NK-92 (cell line): ENCODE measurements around the gene FRMD6.

Experiments used
- DNase-seq: peaks from one replicate; lab custom pipeline; 2025; ENCODE audit not compliant: unreplicated experiment; lab: John Stamatoyannopoulos, UW

Gene FRMD6

DNA sequence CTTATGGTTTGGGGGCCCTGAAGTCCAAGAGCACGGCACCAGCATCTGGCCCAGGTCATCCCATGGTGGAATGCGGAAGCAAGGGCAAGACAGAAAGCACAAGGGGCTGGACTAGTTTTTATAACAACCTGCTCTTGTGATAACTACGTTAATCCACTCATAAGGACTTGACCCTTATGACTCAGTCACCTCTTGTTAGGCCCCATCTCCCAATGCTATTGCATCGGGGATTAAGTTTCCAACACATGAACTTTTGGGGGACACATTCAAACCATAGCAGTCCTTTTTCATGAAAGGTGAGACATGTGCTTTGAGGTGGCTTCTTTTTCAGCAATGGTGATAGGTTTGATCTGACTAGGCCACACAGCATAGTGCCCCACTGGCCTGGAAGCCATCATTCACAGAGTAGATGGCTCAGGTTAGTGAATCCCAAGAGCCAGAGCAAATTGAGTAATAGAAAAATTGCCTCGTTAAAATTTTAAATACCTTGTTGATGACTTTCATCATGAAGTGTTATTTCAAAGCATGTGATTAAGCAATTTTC is 12.1 kb downstream of the FRMD6 start:
- no peak for DNase-seq

DNA sequence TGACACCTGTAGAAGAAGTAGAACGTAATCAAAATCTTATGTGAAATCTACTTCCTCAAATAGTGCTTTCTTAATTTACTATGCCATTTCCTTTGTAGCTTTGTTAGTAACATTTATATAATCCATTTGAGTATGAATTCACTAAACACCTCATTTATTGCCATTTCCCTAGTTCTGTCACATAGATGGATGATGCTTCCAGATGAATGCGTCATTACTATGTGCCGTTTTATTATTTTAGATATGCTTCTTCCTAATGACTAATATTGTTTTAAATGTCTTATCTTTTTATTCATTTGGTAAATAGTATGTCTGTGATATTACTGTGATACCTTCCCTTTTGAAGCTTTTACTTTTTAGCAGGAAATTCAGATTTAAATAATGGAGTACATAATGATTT is 14.4 kb downstream of the FRMD6 start:
- DNase-seq = no peak

DNA sequence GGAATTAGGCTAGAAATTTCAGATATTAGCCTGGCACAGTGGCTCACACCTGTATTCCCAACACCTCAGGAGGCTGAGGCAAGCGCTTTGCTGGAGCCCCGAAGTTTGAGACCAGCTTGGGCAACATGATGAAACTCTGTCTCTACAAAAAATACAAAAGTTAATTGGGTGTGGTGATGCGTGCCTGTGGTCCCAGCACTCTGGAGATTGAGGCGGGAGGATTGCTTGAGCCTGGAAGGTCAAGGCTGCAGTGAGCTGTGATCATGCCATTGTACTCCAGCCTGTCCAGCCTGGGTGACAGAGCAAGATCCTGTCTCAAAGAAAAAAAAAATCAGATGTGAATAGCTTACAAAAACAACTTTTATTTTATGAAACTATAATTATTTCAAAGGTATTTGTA is 15.1 kb downstream of the FRMD6 start:
- DNase-seq = no peak

DNA sequence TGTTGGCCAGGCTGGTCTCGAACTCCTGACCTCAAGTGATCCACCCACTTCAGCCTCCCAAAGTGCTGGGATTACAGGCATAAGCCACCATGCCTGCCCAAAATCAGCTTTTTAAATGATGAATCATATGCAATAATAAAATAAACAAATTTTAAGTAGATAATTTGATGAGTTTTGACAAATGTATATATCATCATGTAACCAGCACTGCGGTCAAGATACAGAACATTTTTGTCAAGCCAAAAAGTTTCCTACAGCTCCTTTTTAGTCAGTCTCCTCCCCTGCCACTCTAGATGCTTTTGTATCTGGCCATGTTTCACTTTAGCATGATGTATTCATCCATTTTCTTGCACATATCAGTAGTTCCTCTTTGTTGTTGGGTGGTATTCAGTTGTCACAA is 17.2 kb downstream of the FRMD6 start:
- no peak for DNase-seq

GRCh38 chr14:51674294-51675002 is 22.7 kb downstream of the FRMD6 start:
- no peak for DNase-seq

DNA sequence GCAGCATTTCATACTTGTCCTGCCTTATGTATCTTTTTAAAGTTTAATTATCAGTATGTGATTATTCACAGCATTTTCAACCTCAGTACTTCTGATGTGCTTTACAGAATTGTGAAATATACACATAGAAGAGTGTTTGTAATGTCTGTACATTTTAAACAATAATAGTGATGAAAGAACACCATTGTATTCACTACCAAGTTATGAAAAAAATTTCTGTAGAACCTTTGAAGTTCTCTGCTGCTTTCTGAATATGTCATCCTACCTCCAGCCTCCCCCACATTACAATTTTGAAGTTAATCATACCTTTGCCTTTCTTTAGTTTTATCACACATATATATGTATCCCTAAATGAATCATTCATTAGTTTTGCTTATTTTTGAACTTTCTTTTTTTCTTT is 24.8 kb downstream of the FRMD6 start:
- no peak for DNase-seq

DNA sequence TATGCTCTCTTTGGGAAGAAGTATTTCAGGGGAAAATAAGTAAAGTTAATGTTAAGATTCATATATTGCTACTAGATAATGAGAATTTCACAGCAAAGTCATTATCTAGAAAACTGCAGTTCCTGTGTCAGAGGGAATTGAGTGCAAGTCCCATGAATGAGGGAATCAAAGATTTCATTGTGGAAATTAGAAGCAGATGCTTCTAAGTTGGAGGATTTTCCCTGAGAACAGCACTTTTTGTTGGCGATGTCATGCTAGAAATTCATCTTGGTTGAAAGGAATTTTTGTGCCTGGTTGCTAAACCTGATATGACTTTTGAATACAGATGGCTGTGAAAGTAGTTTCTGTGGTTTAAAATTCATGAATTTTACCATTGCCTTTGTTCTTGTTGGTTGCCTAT is 25.6 kb downstream of the FRMD6 start:
- no peak for DNase-seq

- DNase-seq = no peak
Measured at GRCh38 chr14:51677738-51678137, 26.0 kb downstream of the FRMD6 start.

GRCh38 chr14:51680031-51680430 is 28.3 kb downstream of the FRMD6 start:
- DNase-seq = no peak

GRCh38 chr14:51681411-51681810 is 29.7 kb downstream of the FRMD6 start:
- DNase-seq = no peak

- DNase-seq = no peak
Measured at GRCh38 chr14:51682411-51682810, 30.7 kb downstream of the FRMD6 start.

GRCh38 chr14:51684760-51685159 is 33.0 kb downstream of the FRMD6 start:
- no peak for DNase-seq

DNA sequence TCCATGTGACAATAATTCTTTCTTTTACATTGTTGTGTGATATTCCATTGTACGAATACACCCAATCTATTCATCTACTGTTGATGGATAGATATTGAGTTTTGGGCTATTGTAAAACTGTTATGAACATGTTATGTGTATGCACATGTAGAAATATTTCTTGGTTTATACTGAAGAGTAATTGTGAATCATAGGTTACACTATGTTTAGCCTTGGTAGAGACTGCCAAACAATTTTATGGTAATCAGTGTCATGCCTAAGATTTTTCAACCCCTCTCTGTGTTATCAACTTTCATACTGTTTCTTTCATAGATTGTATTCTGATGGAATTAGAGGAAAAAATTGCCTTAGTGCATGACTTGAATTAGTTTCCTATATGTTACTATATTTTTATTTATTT is 39.5 kb downstream of the FRMD6 start:
- DNase-seq = no peak

- no peak for DNase-seq
Measured at GRCh38 chr14:51692646-51693045, 40.9 kb downstream of the FRMD6 start.

DNA sequence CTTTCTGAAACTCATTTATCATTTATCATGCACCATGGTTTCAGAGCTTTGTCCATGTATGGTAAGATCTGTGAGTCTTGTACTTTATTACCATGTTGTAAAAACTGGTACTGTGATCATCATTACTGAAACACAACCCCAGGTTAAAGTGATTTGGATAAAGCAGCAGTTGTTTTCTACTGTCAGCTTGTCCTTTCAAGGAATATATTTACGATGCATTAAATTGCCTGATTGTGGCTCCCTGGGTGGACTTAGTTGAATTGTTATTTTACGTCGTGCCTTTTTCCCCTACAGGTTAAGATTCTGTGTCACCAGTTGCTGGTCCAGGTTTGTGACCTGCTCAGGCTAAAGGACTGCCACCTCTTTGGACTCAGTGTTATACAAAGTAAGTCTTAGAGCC is 46.1 kb downstream of the FRMD6 start:
- DNase-seq = no peak

- DNase-seq = no peak
Measured at GRCh38 chr14:51701951-51702350, 50.2 kb downstream of the FRMD6 start.

DNA sequence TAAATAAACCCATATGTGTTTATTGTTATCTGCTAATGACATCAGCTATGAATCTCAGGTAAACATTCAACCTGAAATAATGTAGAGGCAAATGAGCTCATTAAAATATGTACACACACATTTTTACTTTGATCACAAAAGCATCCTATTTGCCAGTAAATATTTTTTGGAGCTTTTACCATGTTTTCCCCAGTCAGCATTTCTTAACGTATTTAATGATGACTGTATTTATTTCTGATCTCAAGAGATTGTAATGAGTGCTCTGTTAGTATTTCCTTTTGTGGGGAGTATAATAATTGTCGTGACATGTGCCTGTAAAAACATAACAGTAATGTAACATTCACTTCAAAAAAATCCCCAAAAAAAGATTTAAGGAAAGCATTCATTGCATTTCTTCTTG is 52.1 kb downstream of the FRMD6 start:
- no peak for DNase-seq

- DNase-seq = no peak
Measured at GRCh38 chr14:51704545-51704944, 52.8 kb downstream of the FRMD6 start.

DNA sequence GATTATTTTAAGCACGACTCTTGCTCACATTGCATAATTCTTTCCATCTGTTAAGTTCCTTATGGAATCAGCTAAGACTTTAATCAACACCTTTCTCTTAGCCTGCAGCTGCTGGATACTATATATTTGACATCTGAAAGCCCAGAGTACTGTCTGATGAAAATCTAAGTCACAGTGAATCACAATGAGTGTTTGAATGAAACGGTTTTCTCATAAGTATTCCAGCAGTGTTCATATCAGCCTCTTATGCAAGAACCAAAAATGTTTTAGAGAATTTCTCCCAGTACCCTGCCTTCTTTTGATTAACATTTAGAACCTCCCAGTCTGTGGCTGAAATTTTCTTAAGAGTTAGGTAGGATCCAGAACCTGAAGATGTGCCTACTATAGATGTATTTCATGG is 55.6 kb downstream of the FRMD6 start:
- DNase-seq = no peak

DNA sequence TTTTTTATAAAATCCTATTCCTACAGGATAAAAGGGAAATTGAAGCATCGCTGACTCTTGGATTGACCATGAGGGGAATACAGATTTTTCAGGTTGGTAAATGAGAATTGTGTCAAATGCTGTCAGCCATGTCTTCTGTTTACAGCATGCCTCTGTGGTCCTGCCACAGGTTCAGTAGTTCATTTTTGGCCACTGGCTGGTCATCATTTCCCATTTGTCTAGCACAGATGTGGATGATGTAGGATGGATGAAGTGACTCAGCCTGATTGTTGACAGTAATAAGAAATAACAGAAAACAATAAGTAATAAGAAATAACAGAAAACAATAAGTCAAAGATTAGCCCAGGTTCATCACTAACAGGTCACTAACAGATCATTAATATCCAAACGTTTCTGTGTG is 59.8 kb downstream of the FRMD6 start:
- DNase-seq = no peak

DNA sequence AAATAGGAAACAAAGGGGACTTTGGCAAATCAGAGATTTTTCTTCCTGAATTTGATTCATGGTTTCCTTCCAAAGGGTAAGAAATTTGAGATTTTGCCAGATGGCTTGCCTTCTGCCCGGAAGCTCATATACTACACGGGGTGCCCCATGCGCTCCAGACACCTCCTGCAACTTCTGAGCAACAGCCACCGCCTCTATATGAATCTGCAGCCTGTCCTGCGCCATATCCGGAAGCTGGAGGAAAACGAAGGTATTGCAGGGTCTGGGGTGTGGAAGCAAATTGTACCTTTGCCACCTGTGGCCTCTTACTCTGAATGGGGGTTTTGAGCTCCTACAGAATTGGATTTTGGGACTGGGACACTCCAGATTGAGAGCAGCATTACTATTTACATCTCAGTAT is 63.5 kb downstream of the FRMD6 start:
- no peak for DNase-seq

DNA sequence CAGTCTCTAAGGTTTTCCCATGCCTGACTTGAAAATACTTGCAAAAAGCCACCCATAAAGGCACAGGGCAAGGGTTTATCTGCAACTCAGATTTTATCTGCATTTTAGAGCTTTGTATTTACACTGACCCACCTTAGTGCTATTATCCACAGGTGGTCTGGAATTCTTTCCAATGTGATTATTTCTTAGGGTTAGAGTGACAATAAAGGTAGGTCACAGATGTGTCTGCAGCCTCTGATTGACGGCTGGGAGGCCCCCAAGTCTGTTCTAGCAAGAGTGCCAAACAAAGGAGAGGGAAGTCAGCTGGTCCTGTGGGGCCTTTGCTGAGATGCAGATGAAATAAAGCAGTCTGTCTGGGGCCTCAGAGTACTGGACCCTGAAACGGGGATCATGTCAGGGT is 64.0 kb downstream of the FRMD6 start:
- DNase-seq = no peak

DNA sequence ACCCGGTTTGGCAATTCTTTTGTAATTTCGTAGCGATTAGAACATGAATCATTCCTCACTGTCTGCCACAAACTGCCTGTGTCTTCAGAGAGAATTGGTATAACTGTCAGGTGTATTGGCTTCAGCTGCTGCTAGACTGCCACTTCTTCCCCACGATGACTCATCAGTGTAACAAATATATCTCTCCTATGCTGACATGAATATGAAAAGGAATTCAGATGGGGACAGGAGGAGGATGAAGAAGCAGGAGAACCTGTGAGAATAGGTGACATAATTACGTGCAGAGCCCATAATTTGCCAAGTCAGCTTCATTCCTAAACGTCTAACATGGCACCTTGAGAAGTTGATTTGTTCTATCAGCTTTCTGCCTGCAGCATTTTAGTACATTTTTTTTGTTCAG is 64.9 kb downstream of the FRMD6 start:
- no peak for DNase-seq
